NCI-H526 (cell line): ENCODE results near the gene TCEAL2.
"Not testable (repeated sequence)": the region's sequence is repeated elsewhere in the genome, so short reads cannot be mapped to it uniquely, and the experiment has no call there.

Experiments
- DNase-seq, 2 experiments: peaks; one replicate each; lab custom pipeline; 2025; lab: John Stamatoyannopoulos, UW

The TCEAL2 gene

GRCh38 chrX:102125436-102125835, at the start of gene TCEAL2:
Gene TCEAL2, plus strand, starts transcription at chrX:102125679. Its CDS starts 1,152 bp downstream, at chrX:102126831.
- DNase-seq, result peak in 1 of 2 experiments; percentile 44

DNA sequence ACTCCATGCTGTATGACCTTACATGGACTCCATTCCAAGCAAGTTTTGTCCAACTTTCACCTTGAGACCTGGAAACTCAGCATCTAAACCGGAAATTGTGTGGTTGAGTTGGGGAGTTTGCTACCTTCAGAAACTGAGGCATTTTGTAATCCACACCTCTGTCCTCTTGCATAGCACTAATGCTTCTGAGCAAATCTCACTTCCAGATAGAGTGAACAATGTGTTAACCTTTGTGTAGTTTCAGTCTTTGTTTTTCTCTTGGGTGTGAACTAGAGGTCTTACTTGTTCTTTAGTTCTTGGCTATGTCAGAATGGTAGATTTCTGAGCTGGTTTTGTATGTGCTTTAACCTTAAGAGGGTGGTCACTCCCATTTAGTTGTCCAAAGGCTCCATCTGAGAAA, 48.1 kb upstream of the TCEAL2 start:
- DNase-seq, result no peak

DNA sequence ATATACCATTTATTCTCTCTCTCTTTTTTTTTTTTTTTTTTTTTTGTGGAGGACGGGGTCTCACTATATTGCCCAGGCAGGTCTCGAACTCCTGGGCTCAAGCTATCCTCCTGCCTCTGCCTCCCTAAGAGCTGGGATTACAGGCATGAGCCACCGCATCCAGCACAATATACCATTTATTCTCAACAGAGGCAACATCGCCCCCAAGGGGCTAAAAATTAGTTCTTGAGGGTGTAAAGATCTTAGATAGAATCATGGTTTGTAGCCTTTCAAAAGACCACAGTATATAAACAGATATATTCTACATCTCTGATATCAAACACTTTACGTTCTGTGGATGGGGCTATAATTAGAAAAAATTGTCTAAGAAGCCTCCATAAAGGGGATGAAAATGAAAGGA, 39.8 kb upstream of the TCEAL2 start:
- DNase-seq, result peak in 1 of 2 experiments; percentile 23

DNA sequence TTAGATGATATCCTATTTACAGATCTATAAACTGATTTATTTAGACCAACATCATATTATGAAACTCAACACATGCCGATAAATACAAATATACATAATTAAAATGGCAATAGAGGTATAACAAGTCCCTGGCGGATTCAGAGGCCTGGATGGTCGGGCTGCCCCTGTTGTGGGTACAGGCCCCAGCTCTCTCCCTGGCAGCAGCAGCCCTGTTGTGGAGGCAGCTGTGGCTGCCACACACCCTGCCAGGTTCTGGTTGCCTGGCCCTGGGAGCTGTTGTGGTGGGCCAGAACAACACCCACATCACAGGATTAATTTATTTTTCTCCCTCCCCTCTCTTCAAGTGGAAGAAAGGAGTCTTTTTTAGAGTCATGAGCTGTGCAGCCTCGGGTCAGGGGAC, 12.1 kb upstream of the TCEAL2 start:
- DNase-seq, result no peak

DNA sequence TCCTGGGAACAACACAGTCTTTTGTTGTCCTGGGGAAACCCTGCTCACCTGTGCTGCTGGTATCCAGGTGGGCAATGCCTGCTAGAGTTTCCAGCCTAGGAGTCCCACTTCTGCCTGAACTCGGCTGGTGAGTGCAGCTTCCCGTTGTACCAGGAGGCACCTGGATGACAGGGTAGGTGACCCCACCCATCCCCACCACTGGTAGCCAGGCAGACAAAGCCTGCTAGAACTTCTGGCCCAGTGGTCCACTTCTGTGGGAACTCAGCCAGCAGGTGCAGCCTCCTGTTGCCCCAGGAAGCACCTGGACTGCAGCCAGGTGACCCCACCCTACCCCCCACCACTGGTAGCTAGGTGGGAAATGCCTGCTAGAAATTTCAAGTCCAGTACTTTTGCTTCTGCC, 9.7 kb upstream of the TCEAL2 start:
- DNase-seq, result no peak

DNA sequence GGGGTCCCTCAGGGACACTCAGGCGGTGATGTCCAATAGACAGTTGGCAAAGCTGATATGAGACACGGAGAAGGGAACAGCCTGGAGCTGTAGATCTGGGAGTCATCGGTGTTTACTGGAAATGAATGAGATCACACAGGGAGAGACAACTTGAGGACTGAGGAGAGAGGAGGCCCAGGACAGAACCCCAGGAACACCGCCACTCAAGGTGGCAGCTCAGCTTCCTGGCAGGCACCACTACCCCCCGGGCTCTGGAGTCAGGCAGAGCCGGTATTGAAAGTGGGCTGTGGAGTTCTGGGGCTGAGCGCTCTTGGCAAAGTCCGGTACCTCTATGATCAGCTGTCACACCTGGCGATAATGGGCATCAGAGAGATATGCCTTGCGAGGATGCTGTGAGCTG, 465 bp upstream of the TCEAL2 start:
- not testable (repeated sequence) for DNase-seq

DNA sequence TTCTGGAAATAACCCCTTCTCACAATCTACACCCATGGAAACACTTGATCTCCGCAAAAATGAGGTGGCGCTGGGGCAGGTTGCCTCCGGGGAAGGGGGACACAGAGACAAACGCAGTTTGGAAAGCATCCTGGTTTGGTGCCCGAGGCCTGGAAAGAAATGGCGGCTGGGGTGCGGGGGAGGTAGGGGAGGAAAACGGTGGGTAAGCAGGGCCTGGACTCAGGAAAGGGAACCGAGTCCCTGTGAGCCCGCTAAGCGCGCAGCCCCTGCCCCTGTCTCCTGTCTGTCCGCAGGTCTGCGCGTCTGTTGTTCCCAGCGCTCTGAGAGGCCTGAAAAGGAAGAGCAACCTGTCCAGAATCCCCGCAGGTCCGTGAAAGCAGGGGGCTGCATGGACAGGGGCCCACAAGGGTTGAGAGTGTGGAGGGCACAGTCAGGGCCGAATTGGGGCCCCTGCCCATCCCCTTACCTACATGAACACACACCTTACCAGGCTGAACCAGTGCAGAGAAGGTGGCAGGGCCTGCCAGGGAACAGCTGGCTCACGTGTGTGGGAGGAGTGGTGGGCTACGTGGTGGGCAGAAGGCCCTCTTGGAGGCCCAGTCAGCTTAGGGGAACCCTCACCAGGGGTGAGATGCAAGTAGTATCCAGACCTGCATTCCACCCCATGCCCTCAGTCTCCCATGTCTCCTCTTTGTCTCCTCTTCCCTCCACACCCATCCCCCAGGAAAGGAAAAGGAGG, 770 bp downstream of the TCEAL2 start:
- not testable (repeated sequence) for DNase-seq

- DNase-seq, result no peak
Measured at GRCh38 chrX:102126863-102127262, 1.4 kb downstream of the TCEAL2 start.

DNA sequence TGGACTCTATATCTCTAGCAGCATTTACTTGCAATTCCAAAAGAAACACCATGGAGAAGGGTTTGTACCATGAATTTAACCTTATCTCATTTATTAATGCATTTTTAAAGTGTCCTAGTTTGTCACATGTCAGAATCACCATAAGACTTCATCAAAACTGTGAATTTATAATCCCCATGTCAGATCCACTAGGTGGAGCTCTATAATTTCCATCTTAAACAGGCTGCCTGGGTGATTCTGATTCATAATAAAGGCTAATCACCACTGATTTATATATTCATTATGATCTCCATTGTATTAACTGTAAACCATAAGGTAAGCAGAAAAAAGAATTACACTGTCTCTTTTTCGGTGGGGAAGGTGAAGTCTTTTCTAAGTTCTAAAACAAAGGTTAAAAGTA, 4.0 kb downstream of the TCEAL2 start:
- DNase-seq, result peak in 1 of 2 experiments; percentile 37

DNA sequence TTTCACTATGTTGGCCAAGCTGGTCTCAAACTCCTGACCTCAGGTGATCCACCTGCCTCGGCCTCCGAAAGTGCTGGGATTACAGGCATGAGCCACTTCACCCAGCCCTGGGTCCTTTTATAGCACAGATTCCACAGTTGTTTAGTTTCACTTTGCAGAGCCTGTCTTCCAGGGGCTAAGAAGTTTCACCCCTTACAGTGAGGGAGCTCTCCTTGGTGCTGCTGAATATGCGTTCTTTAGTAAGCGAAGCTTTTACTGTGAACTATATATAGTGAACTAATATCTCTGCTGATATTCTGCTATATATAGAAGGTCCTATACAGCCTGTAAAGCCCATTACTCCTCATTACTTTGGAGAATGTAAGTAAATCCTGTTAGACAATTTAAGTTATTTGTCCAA, 12.6 kb downstream of the TCEAL2 start:
- DNase-seq, result no peak

DNA sequence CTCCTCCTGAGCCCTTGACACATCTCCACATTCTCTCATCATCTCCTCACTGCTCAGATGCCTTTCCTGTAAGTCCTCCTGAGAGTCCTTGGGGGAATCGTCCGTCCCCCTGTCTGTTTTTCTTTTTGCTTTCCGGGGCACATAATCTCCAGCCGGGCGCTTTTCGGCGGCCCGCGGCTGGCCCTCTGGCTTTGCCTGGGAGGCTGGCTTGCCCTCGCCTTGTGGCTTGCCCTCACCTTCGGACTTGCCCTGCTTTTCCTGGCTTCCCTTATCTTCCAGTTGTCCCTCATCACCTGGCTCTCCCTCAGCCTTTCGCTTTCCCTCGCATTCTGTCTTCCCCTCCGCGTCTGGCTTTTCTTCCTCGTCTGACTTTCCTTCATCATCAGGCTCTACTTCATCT, 15.4 kb downstream of the TCEAL2 start:
- DNase-seq, result not testable (repeated sequence)

DNA sequence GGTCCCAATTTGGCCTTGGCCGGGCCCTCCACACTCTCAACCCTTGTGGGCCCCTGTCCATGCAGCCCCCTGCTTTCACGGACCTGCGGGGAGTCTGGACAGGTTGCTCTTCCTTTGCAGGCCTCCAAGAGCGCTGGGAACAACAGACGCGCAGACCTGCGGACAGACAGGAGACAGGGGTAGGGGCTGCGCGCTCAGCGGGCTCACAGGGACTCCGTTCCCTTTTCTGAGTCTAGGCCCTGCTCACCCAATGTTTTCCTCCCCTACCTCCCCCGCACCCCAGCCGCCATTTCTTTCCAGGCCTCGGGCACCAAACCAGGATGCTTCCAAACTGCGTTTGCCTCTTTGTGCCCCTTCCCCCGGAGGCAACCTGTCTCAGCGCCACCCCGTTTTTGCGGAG, 16.2 kb downstream of the TCEAL2 start:
- not testable (repeated sequence) for DNase-seq

- DNase-seq, result peak in 1 of 2 experiments; percentile 1
Measured at GRCh38 chrX:102142274-102142673, 16.8 kb downstream of the TCEAL2 start, which contains the start of gene TCEAL6. Gene TCEAL6, minus strand, starts transcription at chrX:102142481.

DNA sequence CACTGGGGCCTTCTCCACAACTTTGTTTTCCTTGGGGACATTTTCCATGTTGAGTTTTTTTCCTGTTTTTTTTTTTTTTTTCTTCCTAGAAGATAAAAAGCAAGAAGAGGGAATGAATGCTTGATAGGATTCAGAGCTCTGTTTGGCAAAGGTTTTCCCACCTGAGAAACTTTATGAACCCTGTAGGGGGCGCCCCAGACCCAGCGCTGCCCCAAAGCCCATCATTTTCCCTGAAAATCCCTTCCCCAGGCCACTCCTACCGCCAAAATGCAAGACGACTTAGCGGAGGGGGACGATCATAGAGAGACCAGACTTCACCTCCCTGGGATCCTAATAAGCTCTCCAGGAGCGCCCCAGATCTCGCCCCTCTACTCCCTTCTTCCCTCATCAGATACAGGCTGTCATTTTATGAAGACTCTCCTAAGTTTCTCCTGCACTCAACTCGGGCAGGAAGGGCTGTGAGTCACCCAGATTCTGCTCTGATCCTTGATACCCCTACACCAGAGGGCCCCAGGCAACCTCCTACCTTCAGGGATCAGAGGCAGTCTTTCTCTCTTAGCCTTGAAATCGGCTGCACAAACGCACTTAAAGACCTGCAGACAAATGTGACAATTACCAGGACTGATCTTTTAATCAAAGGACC, 28.9 kb downstream of the TCEAL2 start:
- DNase-seq, result peak in 1 of 2 experiments; percentile 31

- DNase-seq, result peak; percentile 14 to 63
Measured at GRCh38 chrX:102154900-102155805, 29.7 kb downstream of the TCEAL2 start.

DNA sequence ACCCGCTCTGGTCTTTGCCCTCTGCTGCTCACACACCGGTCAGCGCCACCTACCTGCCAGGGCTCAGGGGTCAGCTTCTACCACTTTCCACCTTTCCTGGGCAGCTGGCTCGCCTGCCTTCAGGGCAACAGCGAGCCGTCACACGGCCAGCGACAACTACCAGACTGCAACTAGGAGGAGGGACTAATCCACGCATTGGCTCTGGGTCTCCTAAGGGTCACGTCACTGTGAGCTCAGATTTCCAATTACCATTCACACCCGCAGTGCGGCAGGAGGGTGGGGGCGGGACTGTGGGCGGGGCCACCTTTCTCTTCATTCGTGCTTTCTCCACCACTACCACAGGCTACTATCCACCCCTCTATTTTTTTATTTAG, 30.3 kb downstream of the TCEAL2 start, which contains the start of gene BEX5:
Gene BEX5 (minus strand): TSS at position 172 of the 374 bp plus-strand sequence. CDS start 1,712 bp downstream, outside the sequence.
- DNase-seq, result peak; percentile 64 to 84
